Ovary (tissue), 9 donors: ENCODE measurements around the gene KIF6. TPM values are rescaled to one million over a fixed set of nuclear protein-coding genes. Genes with fewer than 3 reads are reported as not detected.
"Not testable (repeated sequence)": the region's sequence is repeated elsewhere in the genome, so short reads cannot be mapped to it uniquely, and the experiment has no call there.

Experiments used
- DNase-seq, 5 donors: peaks; one replicate each; pipeline ENCODE4 v3.0.0-alpha.2; 2019 to 2020
- H3K27ac ChIP-seq, 2 donors: fragments of 200-600 bp; one replicate each; pipeline versions ENCODE4 v1.5.1 to v1.8.0; 2019 to 2022
- H3K27me3 ChIP-seq: fragments of 200-600 bp; one replicate; pipeline ENCODE4 v1.8.0; 2022
- H3K36me3 ChIP-seq: fragments of 200-600 bp; sonication (generic); one replicate; pipeline ENCODE4 v1.5.1; 2019
- H3K4me1 ChIP-seq: one replicate; pipeline ENCODE4 v1.8.1; 2013; ENCODE audit warnings: mild to moderate bottlenecking, moderate library complexity; ENCODE audit not compliant: insufficient read depth
- H3K4me3 ChIP-seq: fragments of 200-600 bp; sonication (generic); one replicate; pipeline ENCODE4 v1.5.1; 2017
- H3K9me3 ChIP-seq, 2 donors: fragments of 200-600 bp in 1 of 2; sonication (generic) in 1 of 2; one replicate each; pipeline versions ENCODE4 v1.5.1 to v1.8.1; 2013 to 2019; ENCODE audit warnings: mild to moderate bottlenecking in 1 of 2, moderate library complexity in 1 of 2
- CTCF ChIP-seq, 3 donors: fragments of 450-650 bp in 2 of 3; fragments of 200-600 bp in 1 of 3; IDR thresholded peaks; one replicate each; pipeline versions ENCODE4 v1.5.1 to v1.8.0; 2016 to 2022; ENCODE audit warnings: antibody characterized with exemption in 3 of 3, mild to moderate bottlenecking in 1 of 3
- EP300 ChIP-seq: sonication (generic); formaldehyde crosslinking; IDR thresholded peaks from one replicate; pipeline ENCODE4 v1.6.1; 2017; ENCODE audit warnings: antibody characterized with exemption
- POLR2A ChIP-seq: fragments of 450-650 bp; IDR thresholded peaks from one replicate; pipeline ENCODE4 v1.6.1; 2017; ENCODE audit warnings: antibody characterized with exemption, mild to moderate bottlenecking, moderate library complexity
- WGBS, 3 donors: extraction: QIAGEN DNeasy Blood & Tissue Kit in 1 of 3; methylation state at CpG; one replicate each; pipeline versions ENCODE4 v1.1.5 to v1.1.7; 2013 to 2017; 5-methylcytosine and 5-hydroxymethylcytosine counted together
- intact Hi-C, 4 donors: fragments of 100-400 bp; cut with DNase I; formaldehyde crosslinking; loops; one replicate each; pipeline versions ENCODE4 v1.11.0 to v1.15.1; 2022 to 2023
- polyA plus RNA-seq, 2 donors: library from polyadenylated mRNA; stranded (reverse); fragments of 200-250 nt in 1 of 2; fragments of 350-450 nt in 1 of 2; fragmentation: Illumina TruSeq in 1 of 2; extraction: RNeasy Lipid Tissue Mini Kit (QIAGEN cat#74804) in 1 of 2; gene quantifications; one replicate each; pipeline ENCODE4 v1.2.3, GENCODE V29; 2013 to 2014
- total RNA-seq, 7 donors: library from RNA; depleted of rRNA in 2 of 7; stranded (reverse); fragments of >200 nt in 2 of 7; fragmentation: NEBNext Ultra II Directional in 3 of 7; extraction: Animal tissue kit (Norgen Biotek cat#: 25700) in 3 of 7; gene quantifications; one replicate each; pipeline versions ENCODE4 v1.1.0 to v1.2.4, GENCODE V29; 2016 to 2023
- donor health status: DM: no; HTN: no; CAD: no; lungs with moderate emphysema.
- donor health status: DM: no; HTN: no; CAD: no.
- donor health status: Bipolar disorder and iron deficiency.
- donor health status: DM: yes; HTN: yes; CAD: no.
- donor health status: DM: no; HTN: no; CAD: no.
- donor health status: DM: yes; HTN: yes; CAD: no.

Gene KIF6
- total and polyA plus RNA-seq, 9 donors: 0.12 to 2.1 (median 0.82) TPM

GRCh38 chr6:39515471-39515870 lies 209.7 kb downstream of the KIF6 start:
- peaks cover 3% of the 10 kb centered on the region for H3K4me1 ChIP-seq
- no peaks in the 10 kb centered on the region for H3K36me3 ChIP-seq
- DNase-seq: no peak
- TF ChIP-seq EP300: no peak
- no peak for TF ChIP-seq POLR2A
- no peak for TF ChIP-seq CTCF (IDR thresholded peaks at IDR 0.05)
- H3K27me3 ChIP-seq: no peaks in the 10 kb centered on the region
- 87 to 93% (median 91%) methylated on average over 4 of the region's 4 CpGs for whole genome bisulfite sequencing, 3 donors
- intact Hi-C loops: no loop called here
- no peak overlapping the region for H3K4me3 ChIP-seq
- H3K9me3 ChIP-seq: no peaks in the 10 kb centered on the region
- no peak overlapping the region for H3K27ac ChIP-seq

GRCh38 chr6:39515006-39515405 lies 210.2 kb downstream of the KIF6 start:
- 80 to 87% (median 84%) methylated on average over 3 of the region's 3 CpGs for WGBS, 3 donors
- TF ChIP-seq EP300 (no peak), POLR2A (no peak)
- Histone ChIP-seq H3K36me3 (no peaks in the 10 kb centered on the region), H3K4me1 (no peaks in the 10 kb centered on the region), H3K27me3 (no peaks in the 10 kb centered on the region), H3K9me3 (no peaks in the 10 kb centered on the region), H3K4me3 (no peak overlapping the region), H3K27ac (no peak overlapping the region)
- intact Hi-C loops: no loop called here
- DNase-seq: no peak

- H3K27ac ChIP-seq, DNase-seq, H3K4me1 ChIP-seq, intact Hi-C loops, H3K27me3 ChIP-seq, H3K36me3 ChIP-seq, H3K4me3 ChIP-seq, H3K9me3 ChIP-seq: not testable (repeated sequence)
- 87 to 92% (median 89%) methylated on average over 5 of the region's 5 CpGs for WGBS, 3 donors
Measured at GRCh38 chr6:39509831-39510230, 215.4 kb downstream of the KIF6 start.

- Histone ChIP-seq H3K36me3 (no peaks in the 10 kb centered on the region), H3K27me3 (no peaks in the 10 kb centered on the region), H3K9me3 (no peaks in the 10 kb centered on the region), H3K27ac (no peak overlapping the region), H3K4me3 (no peak overlapping the region), H3K4me1 (no peaks in the 10 kb centered on the region)
- DNase-seq: no peak
- no peak for TF ChIP-seq CTCF (IDR thresholded peaks at IDR 0.05)
- TF ChIP-seq POLR2A: no peak
- TF ChIP-seq EP300: no peak
- WGBS, 3 donors: 88 to 91% (median 91%) methylated on average over 9 of the region's 9 CpGs
- intact Hi-C loops: no loop called here
Measured at GRCh38 chr6:39508515-39508914, 216.7 kb downstream of the KIF6 start.

GRCh38 chr6:39507331-39507998 lies 217.7 kb downstream of the KIF6 start:
- H3K36me3 ChIP-seq: no peaks in the 10 kb centered on the region
- H3K4me1 ChIP-seq: no peaks in the 10 kb centered on the region
- no peaks in the 10 kb centered on the region for H3K9me3 ChIP-seq
- WGBS, 3 donors: 69 to 83% (median 78%) methylated on average over 3 of the region's 3 CpGs
- H3K27me3 ChIP-seq: no peaks in the 10 kb centered on the region
- TF ChIP-seq POLR2A: no peak
- no peak for TF ChIP-seq EP300
- TF ChIP-seq CTCF (IDR thresholded peaks at IDR 0.05): no peak
- H3K4me3 ChIP-seq: no peak overlapping the region
- DNase-seq: no peak
- no peak overlapping the region for H3K27ac ChIP-seq
- intact Hi-C loops: no loop called here

- H3K4me3 ChIP-seq, H3K27me3 ChIP-seq, H3K9me3 ChIP-seq, H3K36me3 ChIP-seq, DNase-seq, intact Hi-C loops, H3K27ac ChIP-seq, H3K4me1 ChIP-seq: not testable (repeated sequence)
- whole genome bisulfite sequencing, 3 donors: 93 to 94% (median 93%) methylated on average over 3 of the region's 3 CpGs
Measured at GRCh38 chr6:39502362-39502955, 222.7 kb downstream of the KIF6 start.
